Hepatocyte (in vitro differentiated cells): ENCODE measurements around the gene OLR1. TPM values are rescaled to one million over a fixed set of nuclear protein-coding genes. Genes with fewer than 3 reads are reported as not detected.

Experiments used
- DNase-seq: peaks from one replicate; pipeline ENCODE4 v3.0.0-alpha.2; 2016; ENCODE audit warnings: low spot score
- H2AFZ ChIP-seq: fragments of 200-600 bp; sonication (generic); 2 replicates; pipeline ENCODE4 v1.6.0; 2016; ENCODE audit warnings: antibody characterized with exemption, mild to moderate bottlenecking
- H3K27ac ChIP-seq: fragments of 200-600 bp; sonication (generic); 2 replicates; pipeline ENCODE4 v1.5.1; 2016; ENCODE audit warnings: mild to moderate bottlenecking
- H3K27me3 ChIP-seq: fragments of 200-600 bp; sonication (generic); 2 replicates; pipeline ENCODE4 v1.6.1; 2016
- H3K36me3 ChIP-seq: fragments of 200-600 bp; sonication (generic); replicated peaks from 2 replicates; pipeline ENCODE4 v1.5.1; 2016; ENCODE audit warnings: low read depth; ENCODE audit not compliant: insufficient read depth
- H3K4me1 ChIP-seq: fragments of 200-600 bp; sonication (generic); 2 replicates; pipeline ENCODE4 v1.5.1; 2016; ENCODE audit warnings: mild to moderate bottlenecking, moderate library complexity; ENCODE audit not compliant: insufficient read depth
- H3K4me2 ChIP-seq: fragments of 200-600 bp; sonication (generic); 2 replicates; pipeline ENCODE4 v1.6.0; 2016
- H3K4me3 ChIP-seq: fragments of 200-600 bp; sonication (generic); 2 replicates; pipeline ENCODE4 v1.5.1; 2016; ENCODE audit warnings: mild to moderate bottlenecking
- H3K79me2 ChIP-seq: fragments of 200-600 bp; sonication (generic); 2 replicates; pipeline ENCODE4 v1.6.0; 2017; ENCODE audit warnings: mild to moderate bottlenecking
- H3K9me2 ChIP-seq: fragments of 200-600 bp; sonication (generic); replicated peaks from 2 replicates; pipeline ENCODE4 v1.6.0; 2017; ENCODE audit warnings: mild to moderate bottlenecking; ENCODE audit not compliant: insufficient read depth
- H3K9me3 ChIP-seq: fragments of 200-600 bp; sonication (generic); 2 replicates; pipeline ENCODE4 v1.5.1; 2016; ENCODE audit warnings: low read depth, mild to moderate bottlenecking
- H4K20me1 ChIP-seq: fragments of 200-600 bp; sonication (generic); 2 replicates; pipeline ENCODE4 v1.6.0; 2016; ENCODE audit warnings: mild to moderate bottlenecking; ENCODE audit not compliant: insufficient read depth, poor library complexity, severe bottlenecking
- CTCF ChIP-seq: fragments of 200-600 bp; sonication (generic); IDR thresholded peaks from 2 replicates; pipeline ENCODE4 v1.5.1; 2016; ENCODE audit warnings: antibody characterized with exemption, mild to moderate bottlenecking; ENCODE audit not compliant: poor library complexity
- EZH2 ChIP-seq: fragments of 200-600 bp; sonication (generic); IDR thresholded peaks from 2 replicates; pipeline ENCODE4 v1.6.1; 2016; ENCODE audit warnings: antibody characterized with exemption, mild to moderate bottlenecking, borderline replicate concordance
- EZH2phosphoT487 ChIP-seq: fragments of 200-600 bp; sonication (generic); IDR thresholded peaks from one replicate; pipeline ENCODE4 v1.6.1; 2018; ENCODE audit warnings: antibody characterized with exemption, mild to moderate bottlenecking, low read depth, moderate library complexity; ENCODE audit not compliant: unreplicated experiment, severe bottlenecking
- WGBS: methylation state at CpG from one replicate; pipeline ENCODE4 v1.1.6; 2016; ENCODE audit warnings: low lambda C conversion rate; ENCODE audit errors: missing lambda C conversion rate; 5-methylcytosine and 5-hydroxymethylcytosine counted together
- polyA plus RNA-seq: library from polyadenylated mRNA; unstranded; fragments of >200 nt; fragmentation: Nextera tagmentation; extraction: Ambion mirVana; gene quantifications from 2 replicates; pipeline ENCODE4 v1.2.1, GENCODE V29; 2016
- total RNA-seq: library from RNA; depleted of rRNA; stranded (reverse); fragments of >200 nt; gene quantifications from 2 replicates; pipeline ENCODE4 v1.2.3, GENCODE V29; 2014

OLR1 gene
- total and polyA plus RNA-seq, 2 experiments from 2014 or later, result 6.4 to 15.1 TPM

- H3K4me3 ChIP-seq, result no peak overlapping the region
- H3K79me2 ChIP-seq, result no peaks in the 10 kb centered on the region
- no peak for DNase-seq
- no peaks in the 10 kb centered on the region for H3K27me3 ChIP-seq
- no peak overlapping the region for H2AFZ ChIP-seq
- H4K20me1 ChIP-seq, result no peaks in the 10 kb centered on the region
- 58% methylated on average over 3 of the region's 3 CpGs for WGBS
- H3K4me1 ChIP-seq, result peaks cover 5% of the 10 kb centered on the region
- no peaks in the 10 kb centered on the region for H3K9me2 ChIP-seq
- peak overlapping the region; percentile 34 for H3K4me2 ChIP-seq
- TF ChIP-seq CTCF, result no peak
- no peak for TF ChIP-seq EZH2
- TF ChIP-seq EZH2phosphoT487, result no peak
- no peaks in the 10 kb centered on the region for H3K9me3 ChIP-seq
- no peaks in the 10 kb centered on the region for H3K36me3 ChIP-seq
- peak overlapping the region; percentile 41 for H3K27ac ChIP-seq
Observed at GRCh38 chr12:10169104-10169503, 2.8 kb downstream of the OLR1 start.

- Histone ChIP-seq H3K4me1 (peaks cover 5% of the 10 kb centered on the region), H3K27ac (no peak overlapping the region)
Observed at GRCh38 chr12:10167599-10167998, 4.3 kb downstream of the OLR1 start.

GRCh38 chr12:10165421-10165820 is 6.5 kb downstream of the OLR1 start:
- no peaks in the 10 kb centered on the region for H3K9me2 ChIP-seq
- WGBS, result 37% methylated on average over 1 of the region's 1 CpG

More at GRCh38 chr12:10167599-10167998, 4.3 kb downstream of the OLR1 start:
- Histone ChIP-seq H3K9me2 (no peaks in the 10 kb centered on the region), H3K79me2 (no peaks in the 10 kb centered on the region), H2AFZ (no peak overlapping the region), H3K27me3 (no peaks in the 10 kb centered on the region), H3K36me3 (no peaks in the 10 kb centered on the region), H3K4me3 (no peak overlapping the region), H4K20me1 (no peaks in the 10 kb centered on the region), H3K4me2 (no peak overlapping the region), H3K9me3 (no peaks in the 10 kb centered on the region)
- DNase-seq, result no peak
- TF ChIP-seq EZH2, result no peak
- no peak for TF ChIP-seq CTCF
- TF ChIP-seq EZH2phosphoT487, result no peak
- WGBS, result 44% methylated on average over 5 of the region's 5 CpGs

More at GRCh38 chr12:10165421-10165820, 6.5 kb downstream of the OLR1 start:
- H3K79me2 ChIP-seq, result no peaks in the 10 kb centered on the region
- H3K4me1 ChIP-seq, result peaks cover 5% of the 10 kb centered on the region
- H3K4me2 ChIP-seq, result no peak overlapping the region
- H4K20me1 ChIP-seq, result no peaks in the 10 kb centered on the region
- H2AFZ ChIP-seq, result no peak overlapping the region
- no peak for DNase-seq
- H3K27ac ChIP-seq, result no peak overlapping the region
- H3K9me3 ChIP-seq, result no peaks in the 10 kb centered on the region
- no peak overlapping the region for H3K4me3 ChIP-seq
- TF ChIP-seq EZH2, result no peak
- no peak for TF ChIP-seq EZH2phosphoT487
- no peak for TF ChIP-seq CTCF
- H3K27me3 ChIP-seq, result no peaks in the 10 kb centered on the region
- H3K36me3 ChIP-seq, result no peaks in the 10 kb centered on the region
